Suprapubic skin (tissue), 4 donors: Measurements from ENCODE around the gene SPAG7. TPM values are rescaled to one million over a fixed set of nuclear protein-coding genes. Genes with fewer than 3 reads are reported as not detected.

Experiments used
- DNase-seq, 2 donors: peaks; one replicate each; pipeline ENCODE4 v3.0.0-alpha.2; 2019; ENCODE audit warnings: low spot score in 2 of 2
- H3K27ac ChIP-seq: fragments of 200-600 bp; sonication (generic); one replicate; pipeline ENCODE4 v1.5.1; 2019
- H3K27me3 ChIP-seq: fragments of 200-600 bp; sonication (generic); one replicate; pipeline ENCODE4 v1.5.1; 2019
- H3K36me3 ChIP-seq: fragments of 200-600 bp; sonication (generic); one replicate; pipeline ENCODE4 v1.5.1; 2019
- H3K4me1 ChIP-seq: fragments of 200-600 bp; sonication (generic); one replicate; pipeline ENCODE4 v1.5.1; 2019
- H3K4me3 ChIP-seq: fragments of 200-600 bp; sonication (generic); one replicate; pipeline ENCODE4 v1.5.1; 2019; ENCODE audit warnings: mild to moderate bottlenecking
- H3K9me3 ChIP-seq: fragments of 200-600 bp; sonication (generic); one replicate; pipeline ENCODE4 v1.5.1; 2019
- CTCF ChIP-seq, 2 donors: fragments of 200-600 bp in 1 of 2; fragments of 450-650 bp in 1 of 2; sonication (generic) in 1 of 2; IDR thresholded peaks; one replicate each; pipeline ENCODE4 v1.5.1; 2016 to 2019; ENCODE audit warnings: antibody characterized with exemption in 2 of 2, mild to moderate bottlenecking in 1 of 2, moderate library complexity in 1 of 2
- EP300 ChIP-seq: sonication (generic); formaldehyde crosslinking; IDR thresholded peaks from one replicate; pipeline ENCODE4 v1.6.1; 2017; ENCODE audit warnings: antibody characterized with exemption
- POLR2A ChIP-seq, 2 donors: fragments of 450-650 bp; IDR thresholded peaks; one replicate each; pipeline ENCODE4 v1.6.1; 2017; ENCODE audit warnings: antibody characterized with exemption in 2 of 2, mild to moderate bottlenecking in 2 of 2, moderate library complexity in 2 of 2
- POLR2AphosphoS5 ChIP-seq, 3 donors: sonication (generic); formaldehyde crosslinking; IDR thresholded peaks; one replicate each; pipeline ENCODE4 v1.6.1; 2017; ENCODE audit warnings: antibody characterized with exemption in 3 of 3
- WGBS: methylation state at CpG from one replicate; pipeline ENCODE4 v1.1.5; 2018; 5-methylcytosine and 5-hydroxymethylcytosine counted together
- total RNA-seq, 4 donors: library from RNA; depleted of rRNA; stranded (reverse); fragments of >200 nt; gene quantifications; one replicate each; pipeline ENCODE4 v1.1.0, GENCODE V29; 2016

The SPAG7 gene
- total RNA-seq, 4 donors from 2014 or later: 30.5 to 52.7 (median 47.1) TPM

- TF ChIP-seq POLR2A (IDR thresholded peaks at IDR 0.05) (no peak), EP300 (no peak)
- Histone ChIP-seq H3K27ac (peak overlapping the region; percentile 89), H3K36me3 (peaks cover 26% of the 10 kb centered on the region), H3K4me3 (peak overlapping the region; percentile 84), H3K4me1 (peaks cover 27% of the 10 kb centered on the region), H3K9me3 (no peaks in the 10 kb centered on the region), H3K27me3 (no peaks in the 10 kb centered on the region)
- 21% methylated on average over 4 of the region's 5 CpGs for WGBS
- no peak for DNase-seq
Measured at GRCh38 chr17:4986403-4986802, 18.8 kb upstream of the SPAG7 start.

GRCh38 chr17:4982305-4982704, 14.7 kb upstream of the SPAG7 start:
- Histone ChIP-seq H3K36me3 (peaks cover 64% of the 10 kb centered on the region), H3K9me3 (no peaks in the 10 kb centered on the region), H3K27ac (no peak overlapping the region), H3K4me1 (peaks cover 20% of the 10 kb centered on the region), H3K4me3 (no peak overlapping the region), H3K27me3 (no peaks in the 10 kb centered on the region)
- no peak for DNase-seq
- 73% methylated on average over 5 of the region's 5 CpGs for WGBS
- TF ChIP-seq POLR2A (IDR thresholded peaks at IDR 0.05) (no peak), EP300 (no peak), CTCF (IDR thresholded peaks at IDR 0.05) (no peak), POLR2AphosphoS5 (IDR thresholded peaks at IDR 0.05) (no peak)

GRCh38 chr17:4980644-4981216, 13.1 kb upstream of the SPAG7 start:
- no peak for DNase-seq
- Histone ChIP-seq H3K4me1 (peaks cover 10% of the 10 kb centered on the region), H3K4me3 (no peak overlapping the region), H3K27ac (no peak overlapping the region), H3K27me3 (no peaks in the 10 kb centered on the region), H3K36me3 (peaks cover 80% of the 10 kb centered on the region), H3K9me3 (no peaks in the 10 kb centered on the region)
- TF ChIP-seq POLR2A (IDR thresholded peaks at IDR 0.05): no peak
- no peak for TF ChIP-seq EP300
- no peak for TF ChIP-seq POLR2AphosphoS5 (IDR thresholded peaks at IDR 0.05)
- TF ChIP-seq CTCF (IDR thresholded peaks at IDR 0.05): peak; percentile 57 to 67
- 36% methylated on average over 6 of the region's 6 CpGs for WGBS

- TF ChIP-seq EP300 (no peak), POLR2AphosphoS5 (IDR thresholded peaks at IDR 0.05) (no peak), CTCF (IDR thresholded peaks at IDR 0.05) (no peak), POLR2A (IDR thresholded peaks at IDR 0.05) (no peak)
- no peaks in the 10 kb centered on the region for H3K9me3 ChIP-seq
- peaks cover 10% of the 10 kb centered on the region for H3K4me1 ChIP-seq
- H3K4me3 ChIP-seq: no peak overlapping the region
- peaks cover 86% of the 10 kb centered on the region for H3K36me3 ChIP-seq
- no peak for DNase-seq
- H3K27me3 ChIP-seq: no peaks in the 10 kb centered on the region
- H3K27ac ChIP-seq: no peak overlapping the region
Measured at GRCh38 chr17:4978726-4979125, 11.1 kb upstream of the SPAG7 start.

- no peak overlapping the region for H3K27ac ChIP-seq
- H3K27me3 ChIP-seq: no peaks in the 10 kb centered on the region
- peaks cover 87% of the 10 kb centered on the region for H3K36me3 ChIP-seq
- WGBS: 91% methylated on average over 9 of the region's 9 CpGs
- H3K4me1 ChIP-seq: peaks cover 9% of the 10 kb centered on the region
- no peaks in the 10 kb centered on the region for H3K9me3 ChIP-seq
- TF ChIP-seq POLR2AphosphoS5 (IDR thresholded peaks at IDR 0.05) (no peak), POLR2A (IDR thresholded peaks at IDR 0.05) (no peak), EP300 (no peak), CTCF (IDR thresholded peaks at IDR 0.05) (no peak)
- no peak for DNase-seq
- H3K4me3 ChIP-seq: no peak overlapping the region
Measured at GRCh38 chr17:4974115-4974670, 6.6 kb upstream of the SPAG7 start.
